Measurements from ENCODE around the gene SLC2A13. TPM values are rescaled to one million over a fixed set of nuclear protein-coding genes. Genes with fewer than 3 reads are reported as not detected.

Gene SLC2A13
- total RNA-seq, 2 donors from 2014 or later: 10.3 to 12.9 TPM

DNA sequence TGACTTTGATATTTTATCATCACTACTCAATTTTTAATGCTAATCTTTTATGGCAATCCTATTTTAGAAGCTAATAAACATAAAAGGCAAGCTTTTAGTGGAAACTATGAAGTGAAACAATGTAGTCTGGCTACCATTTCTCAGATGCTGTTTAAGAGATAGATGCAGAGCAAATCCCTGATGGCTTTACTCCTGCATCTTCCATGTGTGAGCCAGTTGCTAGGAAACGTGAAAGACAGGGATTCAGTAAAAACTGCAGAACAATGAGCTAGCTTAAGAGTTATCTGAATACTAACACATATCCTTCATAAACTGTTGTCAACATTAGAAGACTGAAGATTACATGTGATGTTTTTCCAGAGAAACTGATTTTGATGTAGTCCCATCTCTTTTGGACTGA, 112.6 kb downstream of the SLC2A13 start:
- Mint-ChIP-seq H3K27ac (no peak overlapping the region), H3K27me3 (ENCODE audit: insufficient read depth) (peaks cover 1% of the 10 kb centered on the region), H3K36me3 (ENCODE audit: low read depth) (peaks cover 25% of the 10 kb centered on the region), H3K4me1 (no peaks in the 10 kb centered on the region), H3K9me3 (peaks cover 28% of the 10 kb centered on the region), H3K4me3 (no peak overlapping the region)
- TF ChIP-seq, protein P1, sequence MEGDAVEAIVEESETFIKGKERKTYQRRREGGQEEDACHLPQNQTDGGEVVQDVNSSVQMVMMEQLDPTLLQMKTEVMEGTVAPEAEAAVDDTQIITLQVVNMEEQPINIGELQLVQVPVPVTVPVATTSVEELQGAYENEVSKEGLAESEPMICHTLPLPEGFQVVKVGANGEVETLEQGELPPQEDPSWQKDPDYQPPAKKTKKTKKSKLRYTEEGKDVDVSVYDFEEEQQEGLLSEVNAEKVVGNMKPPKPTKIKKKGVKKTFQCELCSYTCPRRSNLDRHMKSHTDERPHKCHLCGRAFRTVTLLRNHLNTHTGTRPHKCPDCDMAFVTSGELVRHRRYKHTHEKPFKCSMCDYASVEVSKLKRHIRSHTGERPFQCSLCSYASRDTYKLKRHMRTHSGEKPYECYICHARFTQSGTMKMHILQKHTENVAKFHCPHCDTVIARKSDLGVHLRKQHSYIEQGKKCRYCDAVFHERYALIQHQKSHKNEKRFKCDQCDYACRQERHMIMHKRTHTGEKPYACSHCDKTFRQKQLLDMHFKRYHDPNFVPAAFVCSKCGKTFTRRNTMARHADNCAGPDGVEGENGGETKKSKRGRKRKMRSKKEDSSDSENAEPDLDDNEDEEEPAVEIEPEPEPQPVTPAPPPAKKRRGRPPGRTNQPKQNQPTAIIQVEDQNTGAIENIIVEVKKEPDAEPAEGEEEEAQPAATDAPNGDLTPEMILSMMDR (conservative IDR thresholded peaks at IDR 0.05): no peak
- H3K9me3 ChIP-seq (ENCODE audit: control insufficient read depth, low read length): peaks cover 10% of the 10 kb centered on the region
- H3K27me3 ChIP-seq (ENCODE audit: control insufficient read depth, insufficient read depth, low read length, poor library complexity, severe bottlenecking): no peaks in the 10 kb centered on the region
- WGBS, 2 experiments (ENCODE audit: insufficient coverage in 1 of 2, insufficient read length in 1 of 2): 57% methylated on average over 1 of the region's 1 CpG; no CpG with 5 or more reads in 1 of the 2 experiments
- no peaks in the 10 kb centered on the region for H3K36me3 ChIP-seq (ENCODE audit: control insufficient read depth, insufficient read depth, low read length)
- no peak for DNase-seq
- H3K4me3 ChIP-seq (ENCODE audit: low read length): no peak overlapping the region
- H3K27ac ChIP-seq (ENCODE audit: low read depth, low read length): no peak overlapping the region
- H3K4me1 ChIP-seq (ENCODE audit: control insufficient read depth, insufficient read depth, low read length): no peaks in the 10 kb centered on the region
- H3K9ac ChIP-seq (ENCODE audit: extremely low read depth, low read length, poor library complexity, severe bottlenecking): no peak overlapping the region

DNA sequence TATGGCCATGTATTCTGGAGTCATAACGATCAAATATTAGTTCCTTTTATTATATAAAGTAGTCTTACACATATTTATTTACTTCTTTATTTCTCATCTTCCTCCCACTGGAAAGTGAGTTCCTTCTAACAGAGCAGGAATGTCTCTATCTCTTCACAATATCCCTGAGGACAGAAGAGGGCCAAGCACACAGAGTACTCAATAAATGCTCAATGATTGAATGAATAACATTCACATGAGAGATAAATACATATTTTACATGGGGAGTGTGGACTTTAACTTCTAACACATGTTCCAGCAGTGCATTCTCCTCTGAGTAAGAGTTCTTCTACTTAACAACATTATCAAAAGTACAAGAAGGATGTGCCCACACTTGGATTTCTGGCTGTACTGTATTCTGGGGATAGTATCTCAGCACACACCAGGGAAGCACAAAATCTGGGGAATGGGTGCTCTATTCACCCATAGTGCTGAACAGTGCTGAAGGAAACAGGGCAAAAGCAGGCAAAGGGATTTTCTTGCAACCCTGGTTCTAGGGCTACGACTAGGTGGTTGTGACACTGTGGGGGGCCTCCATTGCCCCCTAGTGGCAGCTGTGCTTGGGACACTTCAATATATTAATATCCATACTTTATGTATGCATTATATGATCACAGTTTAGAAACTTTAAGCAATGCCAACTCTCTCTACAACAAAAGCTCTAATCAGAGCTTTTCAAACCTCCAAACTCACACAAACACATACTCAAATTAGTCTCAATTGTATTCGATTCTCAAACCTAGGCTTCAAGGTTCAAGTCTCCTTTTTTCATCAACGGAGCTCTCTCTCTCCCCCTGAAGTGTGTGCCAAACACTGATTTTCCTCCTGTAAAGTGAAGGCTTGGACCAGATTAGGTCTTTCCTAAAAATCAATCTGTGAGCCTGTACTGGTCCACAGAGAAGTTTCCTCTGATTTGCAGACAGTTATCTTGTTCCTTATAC, 115.5 kb downstream of the SLC2A13 start:
- Histone ChIP-seq H3K36me3 (ENCODE audit: control insufficient read depth, insufficient read depth, low read length) (no peaks in the 10 kb centered on the region), H3K9ac (ENCODE audit: extremely low read depth, low read length, poor library complexity, severe bottlenecking) (no peak overlapping the region), H3K27me3 (ENCODE audit: control insufficient read depth, insufficient read depth, low read length, poor library complexity, severe bottlenecking) (no peaks in the 10 kb centered on the region), H3K9me3 (ENCODE audit: control insufficient read depth, low read length) (no peaks in the 10 kb centered on the region), H3K27ac (ENCODE audit: low read depth, low read length) (no peak overlapping the region), H3K4me1 (ENCODE audit: control insufficient read depth, insufficient read depth, low read length) (no peaks in the 10 kb centered on the region), H3K4me3 (ENCODE audit: low read length) (no peak overlapping the region)
- Mint-ChIP-seq H3K27me3 (ENCODE audit: insufficient read depth) (no peaks in the 10 kb centered on the region), H3K36me3 (ENCODE audit: low read depth) (no peaks in the 10 kb centered on the region), H3K9me3 (peaks cover 2% of the 10 kb centered on the region), H3K27ac (no peak overlapping the region), H3K4me1 (no peaks in the 10 kb centered on the region), H3K4me3 (no peak overlapping the region)
- TF ChIP-seq, protein P1 (conservative IDR thresholded peaks at IDR 0.05): peak; percentile 96
- 73% methylated on average over 3 of the region's 4 CpGs; no CpG with 5 or more reads in 1 of the 2 experiments for WGBS, 2 experiments (ENCODE audit: insufficient coverage in 1 of 2, insufficient read length in 1 of 2)
- DNase-seq: peak; percentile 80

DNA sequence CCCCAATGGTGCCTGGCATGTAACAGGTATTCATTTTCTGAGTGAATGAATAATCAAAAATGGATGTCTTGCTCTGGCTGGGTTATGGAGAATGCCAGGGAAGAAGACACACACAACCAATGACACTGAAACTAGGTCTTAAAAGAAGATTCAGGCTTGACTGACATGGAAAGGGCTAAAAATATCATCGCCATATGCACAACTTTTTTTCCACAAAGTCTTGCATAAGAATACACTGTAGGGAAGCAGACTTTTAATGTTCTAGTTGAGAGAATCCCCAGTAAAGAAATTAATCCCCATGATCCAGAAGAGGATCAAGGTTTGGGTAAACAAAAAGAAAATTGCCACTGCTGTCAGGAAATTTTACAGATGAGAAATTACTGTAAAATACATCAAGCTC, 116.4 kb downstream of the SLC2A13 start:
- H3K9ac ChIP-seq (ENCODE audit: extremely low read depth, low read length, poor library complexity, severe bottlenecking): no peak overlapping the region
- no peak overlapping the region for H3K4me3 Mint-ChIP-seq
- DNase-seq: no peak
- no peaks in the 10 kb centered on the region for H3K27me3 ChIP-seq (ENCODE audit: control insufficient read depth, insufficient read depth, low read length, poor library complexity, severe bottlenecking)
- TF ChIP-seq, protein P1 (conservative IDR thresholded peaks at IDR 0.05): no peak
- no peaks in the 10 kb centered on the region for H3K4me1 ChIP-seq (ENCODE audit: control insufficient read depth, insufficient read depth, low read length)
- WGBS, 2 experiments (ENCODE audit: insufficient coverage in 1 of 2, insufficient read length in 1 of 2): 100% methylated on average over 1 of the region's 1 CpG
- no peaks in the 10 kb centered on the region for H3K36me3 ChIP-seq (ENCODE audit: control insufficient read depth, insufficient read depth, low read length)
- no peak overlapping the region for H3K27ac ChIP-seq (ENCODE audit: low read depth, low read length)
- H3K27me3 Mint-ChIP-seq (ENCODE audit: insufficient read depth): no peaks in the 10 kb centered on the region
- H3K27ac Mint-ChIP-seq: no peak overlapping the region
- H3K9me3 ChIP-seq (ENCODE audit: control insufficient read depth, low read length): no peaks in the 10 kb centered on the region
- H3K36me3 Mint-ChIP-seq (ENCODE audit: low read depth): no peaks in the 10 kb centered on the region
- H3K9me3 Mint-ChIP-seq: peaks cover 2% of the 10 kb centered on the region
- no peak overlapping the region for H3K4me3 ChIP-seq (ENCODE audit: low read length)
- no peaks in the 10 kb centered on the region for H3K4me1 Mint-ChIP-seq
